BLaER1 (cell line): ENCODE data around the gene MESD.

ENCODE experiments used
- H3K27ac ChIP-seq: shearing (Covaris generic); formaldehyde crosslinking; 2 replicates; pipeline ENCODE4 v1.8.1; 2022
- H3K27me3 ChIP-seq: shearing (Covaris generic); formaldehyde crosslinking; 2 replicates; pipeline ENCODE4 v1.8.1; 2022
- H3K36me3 ChIP-seq: shearing (Covaris generic); formaldehyde crosslinking; 2 replicates; pipeline ENCODE4 v1.8.1; 2022
- H3K4me1 ChIP-seq: shearing (Covaris generic); formaldehyde crosslinking; 2 replicates; pipeline ENCODE4 v1.8.1; 2022
- H3K4me2 ChIP-seq: shearing (Covaris generic); formaldehyde crosslinking; 2 replicates; pipeline ENCODE4 v1.8.1; 2022
- H3K4me3 ChIP-seq: shearing (Covaris generic); formaldehyde crosslinking; 2 replicates; pipeline ENCODE4 v1.8.1; 2022
- H3K9ac ChIP-seq: shearing (Covaris generic); formaldehyde crosslinking; 2 replicates; pipeline ENCODE4 v1.8.1; 2022
- H3K9me3 ChIP-seq: shearing (Covaris generic); formaldehyde crosslinking; 2 replicates; pipeline ENCODE4 v1.8.1; 2022
- H4K20me1 ChIP-seq: shearing (Covaris generic); formaldehyde crosslinking; 2 replicates; pipeline ENCODE4 v1.8.1; 2022
- Cebpa-rat ChIP-seq: shearing (Covaris generic); IDR thresholded peaks from 2 replicates; pipeline ENCODE4 v1.8.1; 2022

Gene MESD

DNA sequence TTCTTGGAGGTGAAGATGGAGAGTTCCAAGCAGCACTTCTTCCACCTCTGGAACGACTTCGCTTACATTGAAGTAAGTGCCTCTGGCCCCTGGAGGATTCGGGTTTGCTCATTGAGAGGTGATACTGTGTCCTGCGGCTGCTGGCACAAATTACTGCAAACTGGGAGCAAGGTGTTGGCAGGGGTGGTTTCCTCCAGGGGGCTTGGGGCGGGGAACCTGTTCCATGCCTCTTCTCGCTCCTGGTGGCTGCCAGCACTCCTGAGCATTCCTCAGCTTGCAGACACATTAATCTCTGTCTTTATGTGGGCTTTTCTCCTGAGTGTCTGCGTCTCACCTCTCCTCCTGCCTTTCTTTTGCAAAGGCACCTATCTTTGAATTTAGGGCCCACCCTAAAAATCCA, 47.4 kb downstream of the MESD start:
- TF ChIP-seq Cebpa-rat: no peak
- no peaks in the 10 kb centered on the region for H3K27me3 ChIP-seq
- peaks cover 20% of the 10 kb centered on the region for H3K4me1 ChIP-seq
- H3K4me2 ChIP-seq: no peak overlapping the region
- H3K9me3 ChIP-seq: no peaks in the 10 kb centered on the region
- no peak overlapping the region for H3K9ac ChIP-seq
- peaks cover 20% of the 10 kb centered on the region for H4K20me1 ChIP-seq
- peaks cover 59% of the 10 kb centered on the region for H3K36me3 ChIP-seq
- H3K4me3 ChIP-seq: no peak overlapping the region
- no peak overlapping the region for H3K27ac ChIP-seq

DNA sequence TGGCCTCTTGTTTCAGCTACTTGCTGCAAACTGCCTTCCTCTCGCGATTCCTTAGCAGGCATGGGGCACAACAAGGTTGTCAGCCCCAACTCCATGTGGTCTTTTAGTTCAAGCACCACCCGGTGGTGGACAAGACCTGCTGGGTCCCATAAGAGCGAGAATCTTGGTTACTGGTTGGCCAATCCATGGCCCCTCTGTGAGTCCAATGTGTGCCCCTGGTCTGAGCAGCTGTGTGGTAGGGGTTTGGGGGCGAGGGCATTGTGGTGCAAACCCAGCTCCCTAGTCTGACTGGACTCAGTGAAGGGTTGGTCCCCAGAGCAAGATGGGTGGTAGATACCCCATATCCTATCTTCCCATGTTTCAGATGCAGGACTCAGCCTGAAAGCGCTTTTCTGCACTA, 48.8 kb downstream of the MESD start:
- TF ChIP-seq Cebpa-rat: no peak
- peaks cover 13% of the 10 kb centered on the region for H4K20me1 ChIP-seq
- no peak overlapping the region for H3K4me2 ChIP-seq
- peaks cover 11% of the 10 kb centered on the region for H3K4me1 ChIP-seq
- no peak overlapping the region for H3K27ac ChIP-seq
- no peak overlapping the region for H3K9ac ChIP-seq
- H3K36me3 ChIP-seq: peaks cover 48% of the 10 kb centered on the region; the same call in 1 of the 2 replicates
- no peak overlapping the region for H3K4me3 ChIP-seq
- no peaks in the 10 kb centered on the region for H3K27me3 ChIP-seq
- H3K9me3 ChIP-seq: no peaks in the 10 kb centered on the region

DNA sequence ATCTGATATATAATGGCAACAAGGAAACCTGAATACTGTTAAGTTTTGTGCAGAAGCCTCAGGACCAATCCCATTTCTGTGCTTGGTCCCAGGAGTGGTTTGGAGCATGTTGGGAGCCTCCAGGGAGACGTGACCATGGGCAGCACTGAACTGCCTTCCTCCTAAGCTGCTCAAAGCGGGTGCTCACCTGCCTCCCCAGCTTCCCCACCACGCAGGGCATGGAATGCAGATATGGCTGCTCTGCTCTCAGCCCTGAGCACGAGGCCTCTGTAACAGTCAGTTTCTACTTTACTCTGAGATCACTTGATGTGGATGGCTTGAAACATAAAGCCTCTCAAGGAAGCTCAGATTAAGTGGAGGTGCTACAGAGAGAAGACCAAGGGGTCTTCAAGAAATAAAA, 49.3 kb downstream of the MESD start:
- H3K4me3 ChIP-seq: no peak overlapping the region
- no peak overlapping the region for H3K9ac ChIP-seq
- TF ChIP-seq Cebpa-rat: no peak
- peaks cover 6% of the 10 kb centered on the region for H3K4me1 ChIP-seq
- peaks cover 48% of the 10 kb centered on the region; the same call in 1 of the 2 replicates for H3K36me3 ChIP-seq
- no peaks in the 10 kb centered on the region for H3K9me3 ChIP-seq
- no peaks in the 10 kb centered on the region for H3K27me3 ChIP-seq
- H3K4me2 ChIP-seq: no peak overlapping the region
- peaks cover 7% of the 10 kb centered on the region for H4K20me1 ChIP-seq
- no peak overlapping the region for H3K27ac ChIP-seq

DNA sequence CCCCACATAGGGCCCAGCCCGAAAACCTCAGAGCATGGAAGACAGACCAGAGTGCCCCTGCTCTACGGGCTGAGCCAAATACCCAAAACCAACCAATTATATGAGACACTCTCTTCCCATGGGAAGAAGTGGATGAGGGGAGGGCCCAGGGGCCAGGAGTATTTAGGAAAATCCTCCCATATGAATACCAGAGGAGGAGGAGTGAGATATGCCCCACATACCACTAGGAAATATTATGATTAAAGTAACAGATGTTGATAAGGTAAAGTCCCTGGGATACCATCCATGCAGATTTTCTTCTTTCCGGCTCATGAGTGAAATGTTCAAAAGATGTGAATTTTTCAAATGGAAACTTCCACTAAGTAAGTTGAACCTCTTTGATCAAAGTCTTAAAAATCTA, 50.4 kb downstream of the MESD start:
- Histone ChIP-seq H3K36me3 (peaks cover 42% of the 10 kb centered on the region; the same call in 1 of the 2 replicates), H4K20me1 (no peaks in the 10 kb centered on the region), H3K9ac (no peak overlapping the region), H3K27ac (no peak overlapping the region), H3K4me3 (no peak overlapping the region), H3K9me3 (no peaks in the 10 kb centered on the region), H3K4me1 (0 out of 2 replicates have a peak, but pooled peaks cover 6% of the 10 kb centered on the region), H3K4me2 (no peak overlapping the region), H3K27me3 (no peaks in the 10 kb centered on the region)
- TF ChIP-seq Cebpa-rat: no peak

- 0 out of 2 replicates have a peak, but pooled peaks cover 6% of the 10 kb centered on the region for H3K4me1 ChIP-seq
- H3K9me3 ChIP-seq: no peaks in the 10 kb centered on the region
- no peaks in the 10 kb centered on the region for H3K27me3 ChIP-seq
- H3K27ac ChIP-seq: no peak overlapping the region
- no peak overlapping the region for H3K4me3 ChIP-seq
- TF ChIP-seq Cebpa-rat: no peak
- peaks cover 28% of the 10 kb centered on the region; the same call in 1 of the 2 replicates for H3K36me3 ChIP-seq
- no peaks in the 10 kb centered on the region for H4K20me1 ChIP-seq
- H3K4me2 ChIP-seq: no peak overlapping the region
- H3K9ac ChIP-seq: no peak overlapping the region
These were observed 51.9 kb downstream of the MESD start for GRCh38 chr15:80937718-80938117.

DNA sequence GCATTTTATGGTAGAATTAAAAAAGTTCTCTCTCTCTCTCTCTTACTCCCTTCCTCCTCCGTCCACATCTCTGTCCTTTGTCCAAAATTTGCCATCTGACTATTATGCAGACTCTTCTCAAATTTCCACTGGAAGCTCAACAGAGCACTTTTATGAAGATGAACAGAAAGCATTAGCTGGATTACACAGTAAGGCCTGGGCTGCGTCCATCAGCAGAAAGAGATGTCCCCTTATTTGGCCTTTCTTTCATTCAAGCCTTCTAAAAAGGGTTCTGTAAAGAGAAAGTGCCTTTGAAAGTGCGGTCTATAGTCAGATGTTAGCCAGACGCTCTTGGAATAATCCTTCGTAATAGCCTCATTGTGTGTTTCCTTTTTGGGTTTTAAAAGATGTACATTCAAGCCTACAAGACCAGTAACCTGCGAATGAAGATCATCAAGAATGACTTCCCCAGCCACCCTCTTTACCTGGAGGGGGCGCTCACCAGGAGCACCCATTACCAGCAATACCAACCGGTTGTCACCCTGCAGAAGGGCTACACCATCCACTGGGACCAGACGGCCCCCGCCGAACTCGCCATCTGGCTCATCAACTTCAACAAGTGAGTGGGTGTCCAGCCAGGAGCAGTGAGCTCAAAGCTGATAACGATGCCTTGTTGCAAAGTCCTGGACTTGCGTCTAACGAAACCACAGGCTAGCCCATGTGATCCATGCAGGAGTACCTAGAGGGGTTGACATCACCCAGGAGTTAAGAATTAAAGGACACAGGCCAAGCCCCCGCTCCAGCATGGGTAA, 53.1 kb downstream of the MESD start:
- H3K4me3 ChIP-seq: no peak overlapping the region
- H3K4me1 ChIP-seq: 0 out of 2 replicates have a peak, but pooled peaks cover 6% of the 10 kb centered on the region
- H3K27ac ChIP-seq: no peak overlapping the region
- TF ChIP-seq Cebpa-rat: no peak
- peaks cover 16% of the 10 kb centered on the region; the same call in 1 of the 2 replicates for H3K36me3 ChIP-seq
- no peaks in the 10 kb centered on the region for H3K9me3 ChIP-seq
- no peaks in the 10 kb centered on the region for H4K20me1 ChIP-seq
- no peak overlapping the region for H3K4me2 ChIP-seq
- no peaks in the 10 kb centered on the region for H3K27me3 ChIP-seq
- H3K9ac ChIP-seq: no peak overlapping the region

- no peaks in the 10 kb centered on the region for H3K36me3 ChIP-seq
These were observed 54.8 kb downstream of the MESD start for GRCh38 chr15:80934761-80935221.

GRCh38 chr15:80932989-80933388, 56.6 kb downstream of the MESD start:
- Histone ChIP-seq H3K27me3 (no peaks in the 10 kb centered on the region), H4K20me1 (no peaks in the 10 kb centered on the region), H3K4me3 (no peak overlapping the region), H3K27ac (no peak overlapping the region), H3K4me2 (no peak overlapping the region), H3K9ac (no peak overlapping the region), H3K4me1 (0 out of 2 replicates have a peak, but pooled peaks cover 6% of the 10 kb centered on the region), H3K36me3 (no peaks in the 10 kb centered on the region), H3K9me3 (no peaks in the 10 kb centered on the region)
- no peak for TF ChIP-seq Cebpa-rat

More at GRCh38 chr15:80934761-80935221, 54.8 kb downstream of the MESD start:
- no peak for TF ChIP-seq Cebpa-rat
- Histone ChIP-seq H3K4me1 (0 out of 2 replicates have a peak, but pooled peaks cover 6% of the 10 kb centered on the region), H3K4me3 (no peak overlapping the region), H3K9ac (no peak overlapping the region), H3K27ac (no peak overlapping the region), H3K9me3 (no peaks in the 10 kb centered on the region), H3K27me3 (no peaks in the 10 kb centered on the region), H3K4me2 (no peak overlapping the region), H4K20me1 (no peaks in the 10 kb centered on the region)

GRCh38 chr15:80932513-80932815, 57.2 kb downstream of the MESD start:
- no peak overlapping the region for H3K27ac ChIP-seq

GRCh38 chr15:80931721-80932512, 57.7 kb downstream of the MESD start:
- Histone ChIP-seq H4K20me1 (no peaks in the 10 kb centered on the region), H3K9me3 (no peaks in the 10 kb centered on the region), H3K4me2 (no peak overlapping the region), H3K36me3 (no peaks in the 10 kb centered on the region), H3K27ac (no peak overlapping the region), H3K4me1 (0 out of 2 replicates have a peak, but pooled peaks cover 6% of the 10 kb centered on the region), H3K4me3 (no peak overlapping the region), H3K9ac (no peak overlapping the region), H3K27me3 (no peaks in the 10 kb centered on the region)
- no peak for TF ChIP-seq Cebpa-rat

More at GRCh38 chr15:80932513-80932815, 57.2 kb downstream of the MESD start:
- H3K9ac ChIP-seq: no peak overlapping the region
- H3K27me3 ChIP-seq: no peaks in the 10 kb centered on the region
- no peaks in the 10 kb centered on the region for H4K20me1 ChIP-seq
- H3K9me3 ChIP-seq: no peaks in the 10 kb centered on the region
- TF ChIP-seq Cebpa-rat: no peak
- H3K4me1 ChIP-seq: 0 out of 2 replicates have a peak, but pooled peaks cover 6% of the 10 kb centered on the region
- no peaks in the 10 kb centered on the region for H3K36me3 ChIP-seq
- H3K4me2 ChIP-seq: no peak overlapping the region
- H3K4me3 ChIP-seq: no peak overlapping the region
